ENCODE data around the gene TPK1. TPM values are rescaled to one million over a fixed set of nuclear protein-coding genes. Genes with fewer than 3 reads are reported as not detected.

TPK1 gene
- total RNA-seq, 4 donors from 2014 or later, result 6.8 to 11.9 (median 8.5) TPM

- no peak overlapping the region for H3K27ac ChIP-seq
- no peak for ATAC-seq
- peaks cover 0 to 4% of the 10 kb centered on the region in 2 donors for H3K36me3 ChIP-seq
- WGBS, 2 donors (ENCODE audit: low coverage in 1 of 2), result 55 to 69% methylated on average over 2 of the region's 2 CpGs
- H3K4me1 ChIP-seq, result no peaks in the 10 kb centered on the region
- H3K4me3 ChIP-seq, result no peak overlapping the region
- H3K9me3 ChIP-seq, result no peaks in the 10 kb centered on the region
- H3K27me3 ChIP-seq, result no peaks in the 10 kb centered on the region
- no peak for TF ChIP-seq POLR2A (IDR thresholded peaks at IDR 0.05)
- no peak for TF ChIP-seq CTCF (IDR thresholded peaks at IDR 0.05)
- no peak for TF ChIP-seq EP300 (IDR thresholded peaks at IDR 0.05)
- no peak for TF ChIP-seq POLR2AphosphoS5 (IDR thresholded peaks at IDR 0.05)
These were observed 289.1 kb downstream of the TPK1 start for GRCh38 chr7:144546782-144547181.

DNA sequence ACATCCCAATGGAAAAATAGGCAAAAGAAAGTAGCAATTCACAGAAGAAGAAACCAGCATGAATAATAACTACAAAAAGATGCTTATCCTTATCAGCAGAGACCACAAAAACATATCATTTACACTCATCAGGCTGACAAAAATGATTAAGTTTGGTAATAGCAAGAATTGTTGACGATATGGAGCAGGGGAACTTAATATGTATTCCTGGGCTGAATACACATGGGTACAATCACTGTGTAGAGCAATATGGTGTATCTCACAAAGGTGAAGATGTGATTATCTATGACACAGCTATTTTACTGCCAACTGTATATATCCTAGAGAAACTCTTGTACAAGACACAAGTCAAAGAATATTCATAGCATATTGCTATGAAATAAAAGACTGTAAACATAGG is 290.5 kb downstream of the TPK1 start:
- no peak for ATAC-seq
- 56 to 90% methylated on average over 1 of the region's 1 CpG for WGBS, 2 donors (ENCODE audit: low coverage in 1 of 2)
- Histone ChIP-seq H3K4me1 (no peaks in the 10 kb centered on the region), H3K4me3 (no peak overlapping the region), H3K27me3 (no peaks in the 10 kb centered on the region), H3K36me3 (peaks cover 0 to 4% of the 10 kb centered on the region in 2 donors), H3K9me3 (no peaks in the 10 kb centered on the region), H3K27ac (no peak overlapping the region)
- no peak for TF ChIP-seq POLR2A (IDR thresholded peaks at IDR 0.05)
- no peak for TF ChIP-seq CTCF (IDR thresholded peaks at IDR 0.05)
- no peak for TF ChIP-seq EP300 (IDR thresholded peaks at IDR 0.05)
- TF ChIP-seq POLR2AphosphoS5 (IDR thresholded peaks at IDR 0.05), result no peak

GRCh38 chr7:144534655-144535395 is 301.0 kb downstream of the TPK1 start:
- 91 to 100% methylated on average over 1 to 3 of the region's 3 CpGs for WGBS, 2 donors (ENCODE audit: low coverage in 1 of 2)
- TF ChIP-seq EP300 (IDR thresholded peaks at IDR 0.05), result no peak
- no peak for TF ChIP-seq CTCF (IDR thresholded peaks at IDR 0.05)
- TF ChIP-seq POLR2AphosphoS5 (IDR thresholded peaks at IDR 0.05), result no peak
- no peak for TF ChIP-seq POLR2A (IDR thresholded peaks at IDR 0.05)

GRCh38 chr7:144534196-144534595 is 301.7 kb downstream of the TPK1 start:
- H3K27me3 ChIP-seq, result no peaks in the 10 kb centered on the region
- WGBS, 2 donors (ENCODE audit: low coverage in 1 of 2), result 63 to 71% methylated on average over 3 to 4 of the region's 4 CpGs
- H3K4me1 ChIP-seq, result no peaks in the 10 kb centered on the region
- ATAC-seq, result no peak
- no peak overlapping the region for H3K4me3 ChIP-seq
- TF ChIP-seq POLR2A (IDR thresholded peaks at IDR 0.05), result no peak
- no peak for TF ChIP-seq POLR2AphosphoS5 (IDR thresholded peaks at IDR 0.05)
- no peak overlapping the region for H3K27ac ChIP-seq
- no peaks in the 10 kb centered on the region for H3K36me3 ChIP-seq
- H3K9me3 ChIP-seq, result no peaks in the 10 kb centered on the region

More at GRCh38 chr7:144534655-144535395, 301.0 kb downstream of the TPK1 start:
- Histone ChIP-seq H3K9me3 (no peaks in the 10 kb centered on the region), H3K36me3 (no peaks in the 10 kb centered on the region), H3K27me3 (no peaks in the 10 kb centered on the region), H3K27ac (no peak overlapping the region), H3K4me1 (no peaks in the 10 kb centered on the region), H3K4me3 (no peak overlapping the region)
- no peak for ATAC-seq

- no peak for ATAC-seq
- Histone ChIP-seq H3K27ac (no peak overlapping the region), H3K9me3 (no peaks in the 10 kb centered on the region), H3K27me3 (no peaks in the 10 kb centered on the region), H3K4me3 (no peak overlapping the region), H3K4me1 (no peaks in the 10 kb centered on the region), H3K36me3 (no peaks in the 10 kb centered on the region)
- TF ChIP-seq POLR2A (IDR thresholded peaks at IDR 0.05) (no peak), POLR2AphosphoS5 (IDR thresholded peaks at IDR 0.05) (no peak), EP300 (IDR thresholded peaks at IDR 0.05) (no peak), CTCF (IDR thresholded peaks at IDR 0.05) (no peak)
These were observed 304.7 kb downstream of the TPK1 start for GRCh38 chr7:144531181-144531580.

Data from gastroesophageal sphincter (tissue), 4 donors.